ENCODE data around the gene PDCD4. TPM values are rescaled to one million over a fixed set of nuclear protein-coding genes. Genes with fewer than 3 reads are reported as not detected.

The PDCD4 gene
- total RNA-seq, 1 experiment from 2014 or later, result 32.7 TPM

DNA sequence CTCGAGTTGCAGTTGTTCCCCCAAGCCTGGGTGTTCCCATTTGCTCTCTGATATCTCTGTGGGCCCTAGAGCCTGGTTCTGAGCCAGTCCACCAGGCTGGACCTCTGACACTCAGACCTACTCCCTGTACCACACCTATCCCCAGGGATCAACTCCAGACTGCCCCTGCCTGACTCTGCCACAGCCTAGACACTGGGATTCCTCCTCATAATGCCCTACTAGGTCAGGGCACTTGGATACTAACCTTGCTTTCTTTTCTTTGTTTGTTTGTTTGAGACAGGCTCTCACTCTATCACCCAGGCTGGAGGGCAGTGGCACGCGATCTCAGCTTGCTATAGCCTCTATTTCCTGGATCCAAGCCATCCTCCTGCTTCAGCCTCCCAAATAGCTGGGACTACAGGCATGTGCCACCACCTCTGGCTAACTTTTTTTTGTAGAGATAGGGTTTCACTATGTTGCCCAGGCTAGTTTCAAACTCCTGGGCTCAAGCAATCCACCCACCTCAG is 30.8 kb upstream of the PDCD4 start:
- ChIA-PET POLR2A (no interaction called here), CTCF (interaction anchor here (0.6 kb wide), 1 partner anchor 197 kb away, joined by 3 read pairs; the partner anchor contains the start of gene RBM20)
- DNase-seq (ENCODE audit: low spot score), result no peak
- no peak overlapping the region for H3K4me3 Mint-ChIP-seq
- no peak overlapping the region for H3K27ac Mint-ChIP-seq
- peaks cover 25% of the 10 kb centered on the region for H3K4me1 Mint-ChIP-seq
- no peaks in the 10 kb centered on the region for H3K36me3 Mint-ChIP-seq
- ATAC-seq, result no peak; the same call in 1 of the 2 replicates
- H3K27me3 Mint-ChIP-seq (ENCODE audit: low read depth), result no peaks in the 10 kb centered on the region
- peaks cover 3% of the 10 kb centered on the region for H3K9me3 Mint-ChIP-seq
- no peak for TF ChIP-seq ESRRA (CRISPR knock-in tag; IDR thresholded peaks at IDR 0.05; ENCODE audit: borderline replicate concordance)

DNA sequence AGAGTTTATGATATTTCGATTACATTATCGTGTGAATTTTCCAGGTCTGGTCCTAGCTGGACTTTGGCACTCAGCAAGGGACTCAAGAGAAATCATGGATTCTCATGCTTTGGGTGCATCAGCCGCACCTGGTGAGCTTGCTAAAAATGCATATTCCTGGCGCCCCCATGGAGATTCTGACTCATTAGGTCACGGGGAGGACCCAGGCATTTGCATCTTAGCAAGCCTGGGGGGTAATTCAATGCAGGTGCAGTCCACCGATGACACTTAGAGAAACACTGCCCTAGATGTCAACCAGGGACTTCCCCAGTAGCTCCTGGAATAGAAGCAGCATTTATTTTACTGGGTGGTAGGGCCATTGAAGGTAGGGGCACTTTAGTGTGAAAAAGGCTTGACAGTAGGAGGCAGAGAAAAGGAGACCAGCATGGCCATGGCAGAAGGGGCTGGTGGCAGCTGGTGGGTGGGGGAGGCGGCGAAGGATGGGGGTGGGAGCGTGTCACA is 29.9 kb upstream of the PDCD4 start:
- H3K27ac Mint-ChIP-seq, result no peak overlapping the region

DNA sequence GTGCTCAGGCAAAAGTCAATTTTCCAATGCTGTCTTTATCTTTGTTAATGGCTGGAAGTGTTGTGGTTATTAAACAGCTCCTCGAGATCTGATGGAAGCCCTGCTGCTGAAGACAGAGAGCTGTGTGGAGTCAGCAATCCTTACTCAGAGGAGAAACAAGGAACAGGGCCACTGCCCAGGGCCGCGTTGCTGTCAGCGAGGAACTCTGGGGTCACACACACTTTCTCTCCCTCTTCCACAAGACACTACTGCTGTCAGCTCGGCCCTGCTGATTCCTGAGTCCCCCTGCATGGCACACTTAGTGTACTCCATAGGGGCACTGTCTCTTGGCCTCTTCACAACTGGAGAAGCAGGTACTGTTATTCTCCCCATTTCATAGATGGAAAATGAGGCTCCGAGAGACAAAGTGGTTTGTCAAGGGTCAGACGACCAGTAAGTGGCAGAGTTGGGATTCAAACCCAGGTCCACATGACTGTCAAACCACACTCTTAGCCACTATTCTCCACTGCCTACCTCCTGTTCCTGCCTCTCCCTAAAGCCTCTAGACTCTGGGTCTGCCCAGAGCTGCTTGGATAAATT is 29.3 kb upstream of the PDCD4 start:
- DNase-seq (ENCODE audit: low spot score) (no peak), ATAC-seq (no peak)
- H3K27me3 Mint-ChIP-seq (ENCODE audit: low read depth), result no peaks in the 10 kb centered on the region
- ChIA-PET CTCF (interaction anchor here (0.5 kb wide), 1 partner anchor 37 kb away, joined by 6 read pairs; no protein-coding TSS in a partner anchor), POLR2A (interaction anchor here (1.2 kb wide), 1 partner anchor 29 kb away, joined by 5 read pairs; the partner anchor contains the start of gene PDCD4)
- H3K4me3 Mint-ChIP-seq, result no peak overlapping the region
- H3K9me3 Mint-ChIP-seq, result peaks cover 3% of the 10 kb centered on the region
- peaks cover 24% of the 10 kb centered on the region for H3K4me1 Mint-ChIP-seq
- H3K27ac Mint-ChIP-seq, result no peak overlapping the region
- no peaks in the 10 kb centered on the region for H3K36me3 Mint-ChIP-seq
- no peak for TF ChIP-seq OVOL2 (CRISPR knock-in tag; IDR thresholded peaks at IDR 0.05; ENCODE audit: borderline replicate concordance)
- TF ChIP-seq, protein P1, sequence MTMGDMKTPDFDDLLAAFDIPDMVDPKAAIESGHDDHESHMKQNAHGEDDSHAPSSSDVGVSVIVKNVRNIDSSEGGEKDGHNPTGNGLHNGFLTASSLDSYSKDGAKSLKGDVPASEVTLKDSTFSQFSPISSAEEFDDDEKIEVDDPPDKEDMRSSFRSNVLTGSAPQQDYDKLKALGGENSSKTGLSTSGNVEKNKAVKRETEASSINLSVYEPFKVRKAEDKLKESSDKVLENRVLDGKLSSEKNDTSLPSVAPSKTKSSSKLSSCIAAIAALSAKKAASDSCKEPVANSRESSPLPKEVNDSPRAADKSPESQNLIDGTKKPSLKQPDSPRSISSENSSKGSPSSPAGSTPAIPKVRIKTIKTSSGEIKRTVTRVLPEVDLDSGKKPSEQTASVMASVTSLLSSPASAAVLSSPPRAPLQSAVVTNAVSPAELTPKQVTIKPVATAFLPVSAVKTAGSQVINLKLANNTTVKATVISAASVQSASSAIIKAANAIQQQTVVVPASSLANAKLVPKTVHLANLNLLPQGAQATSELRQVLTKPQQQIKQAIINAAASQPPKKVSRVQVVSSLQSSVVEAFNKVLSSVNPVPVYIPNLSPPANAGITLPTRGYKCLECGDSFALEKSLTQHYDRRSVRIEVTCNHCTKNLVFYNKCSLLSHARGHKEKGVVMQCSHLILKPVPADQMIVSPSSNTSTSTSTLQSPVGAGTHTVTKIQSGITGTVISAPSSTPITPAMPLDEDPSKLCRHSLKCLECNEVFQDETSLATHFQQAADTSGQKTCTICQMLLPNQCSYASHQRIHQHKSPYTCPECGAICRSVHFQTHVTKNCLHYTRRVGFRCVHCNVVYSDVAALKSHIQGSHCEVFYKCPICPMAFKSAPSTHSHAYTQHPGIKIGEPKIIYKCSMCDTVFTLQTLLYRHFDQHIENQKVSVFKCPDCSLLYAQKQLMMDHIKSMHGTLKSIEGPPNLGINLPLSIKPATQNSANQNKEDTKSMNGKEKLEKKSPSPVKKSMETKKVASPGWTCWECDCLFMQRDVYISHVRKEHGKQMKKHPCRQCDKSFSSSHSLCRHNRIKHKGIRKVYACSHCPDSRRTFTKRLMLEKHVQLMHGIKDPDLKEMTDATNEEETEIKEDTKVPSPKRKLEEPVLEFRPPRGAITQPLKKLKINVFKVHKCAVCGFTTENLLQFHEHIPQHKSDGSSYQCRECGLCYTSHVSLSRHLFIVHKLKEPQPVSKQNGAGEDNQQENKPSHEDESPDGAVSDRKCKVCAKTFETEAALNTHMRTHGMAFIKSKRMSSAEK (CRISPR knock-in tag; IDR thresholded peaks at IDR 0.05; ENCODE audit: borderline replicate concordance), result no peak
- TF ChIP-seq PRRX2 (CRISPR knock-in tag; IDR thresholded peaks at IDR 0.05), result no peak
- no peak for TF ChIP-seq MXD4 (CRISPR knock-in tag; IDR thresholded peaks at IDR 0.05; ENCODE audit: borderline replicate concordance)
- TF ChIP-seq, protein P2, sequence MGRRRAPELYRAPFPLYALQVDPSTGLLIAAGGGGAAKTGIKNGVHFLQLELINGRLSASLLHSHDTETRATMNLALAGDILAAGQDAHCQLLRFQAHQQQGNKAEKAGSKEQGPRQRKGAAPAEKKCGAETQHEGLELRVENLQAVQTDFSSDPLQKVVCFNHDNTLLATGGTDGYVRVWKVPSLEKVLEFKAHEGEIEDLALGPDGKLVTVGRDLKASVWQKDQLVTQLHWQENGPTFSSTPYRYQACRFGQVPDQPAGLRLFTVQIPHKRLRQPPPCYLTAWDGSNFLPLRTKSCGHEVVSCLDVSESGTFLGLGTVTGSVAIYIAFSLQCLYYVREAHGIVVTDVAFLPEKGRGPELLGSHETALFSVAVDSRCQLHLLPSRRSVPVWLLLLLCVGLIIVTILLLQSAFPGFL (CRISPR knock-in tag; IDR thresholded peaks at IDR 0.05; ENCODE audit: borderline replicate concordance), result no peak
- TF ChIP-seq, protein P3, sequence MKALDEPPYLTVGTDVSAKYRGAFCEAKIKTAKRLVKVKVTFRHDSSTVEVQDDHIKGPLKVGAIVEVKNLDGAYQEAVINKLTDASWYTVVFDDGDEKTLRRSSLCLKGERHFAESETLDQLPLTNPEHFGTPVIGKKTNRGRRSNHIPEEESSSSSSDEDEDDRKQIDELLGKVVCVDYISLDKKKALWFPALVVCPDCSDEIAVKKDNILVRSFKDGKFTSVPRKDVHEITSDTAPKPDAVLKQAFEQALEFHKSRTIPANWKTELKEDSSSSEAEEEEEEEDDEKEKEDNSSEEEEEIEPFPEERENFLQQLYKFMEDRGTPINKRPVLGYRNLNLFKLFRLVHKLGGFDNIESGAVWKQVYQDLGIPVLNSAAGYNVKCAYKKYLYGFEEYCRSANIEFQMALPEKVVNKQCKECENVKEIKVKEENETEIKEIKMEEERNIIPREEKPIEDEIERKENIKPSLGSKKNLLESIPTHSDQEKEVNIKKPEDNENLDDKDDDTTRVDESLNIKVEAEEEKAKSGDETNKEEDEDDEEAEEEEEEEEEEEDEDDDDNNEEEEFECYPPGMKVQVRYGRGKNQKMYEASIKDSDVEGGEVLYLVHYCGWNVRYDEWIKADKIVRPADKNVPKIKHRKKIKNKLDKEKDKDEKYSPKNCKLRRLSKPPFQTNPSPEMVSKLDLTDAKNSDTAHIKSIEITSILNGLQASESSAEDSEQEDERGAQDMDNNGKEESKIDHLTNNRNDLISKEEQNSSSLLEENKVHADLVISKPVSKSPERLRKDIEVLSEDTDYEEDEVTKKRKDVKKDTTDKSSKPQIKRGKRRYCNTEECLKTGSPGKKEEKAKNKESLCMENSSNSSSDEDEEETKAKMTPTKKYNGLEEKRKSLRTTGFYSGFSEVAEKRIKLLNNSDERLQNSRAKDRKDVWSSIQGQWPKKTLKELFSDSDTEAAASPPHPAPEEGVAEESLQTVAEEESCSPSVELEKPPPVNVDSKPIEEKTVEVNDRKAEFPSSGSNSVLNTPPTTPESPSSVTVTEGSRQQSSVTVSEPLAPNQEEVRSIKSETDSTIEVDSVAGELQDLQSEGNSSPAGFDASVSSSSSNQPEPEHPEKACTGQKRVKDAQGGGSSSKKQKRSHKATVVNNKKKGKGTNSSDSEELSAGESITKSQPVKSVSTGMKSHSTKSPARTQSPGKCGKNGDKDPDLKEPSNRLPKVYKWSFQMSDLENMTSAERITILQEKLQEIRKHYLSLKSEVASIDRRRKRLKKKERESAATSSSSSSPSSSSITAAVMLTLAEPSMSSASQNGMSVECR (CRISPR knock-in tag; IDR thresholded peaks at IDR 0.05; ENCODE audit: borderline replicate concordance), result no peak
- TF ChIP-seq, protein P4, sequence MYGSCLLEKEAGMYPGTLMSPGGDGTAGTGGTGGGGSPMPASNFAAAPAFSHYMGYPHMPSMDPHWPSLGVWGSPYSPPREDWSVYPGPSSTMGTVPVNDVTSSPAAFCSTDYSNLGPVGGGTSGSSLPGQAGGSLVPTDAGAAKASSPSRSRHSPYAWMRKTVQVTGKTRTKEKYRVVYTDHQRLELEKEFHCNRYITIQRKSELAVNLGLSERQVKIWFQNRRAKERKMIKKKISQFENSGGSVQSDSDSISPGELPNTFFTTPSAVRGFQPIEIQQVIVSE (CRISPR knock-in tag; IDR thresholded peaks at IDR 0.05; ENCODE audit: borderline replicate concordance), result no peak
- TF ChIP-seq TEAD1 (CRISPR knock-in tag; IDR thresholded peaks at IDR 0.05), result no peak
- no peak for TF ChIP-seq ZNF396 (CRISPR knock-in tag; IDR thresholded peaks at IDR 0.05; ENCODE audit: borderline replicate concordance)
- TF ChIP-seq RELA (CRISPR knock-in tag; IDR thresholded peaks at IDR 0.05; ENCODE audit: borderline replicate concordance), result no peak
- TF ChIP-seq, protein P5, sequence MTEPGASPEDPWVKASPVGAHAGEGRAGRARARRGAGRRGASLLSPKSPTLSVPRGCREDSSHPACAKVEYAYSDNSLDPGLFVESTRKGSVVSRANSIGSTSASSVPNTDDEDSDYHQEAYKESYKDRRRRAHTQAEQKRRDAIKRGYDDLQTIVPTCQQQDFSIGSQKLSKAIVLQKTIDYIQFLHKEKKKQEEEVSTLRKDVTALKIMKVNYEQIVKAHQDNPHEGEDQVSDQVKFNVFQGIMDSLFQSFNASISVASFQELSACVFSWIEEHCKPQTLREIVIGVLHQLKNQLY (CRISPR knock-in tag; IDR thresholded peaks at IDR 0.05), result no peak
- no peak for TF ChIP-seq CBFB (CRISPR knock-in tag; IDR thresholded peaks at IDR 0.05; ENCODE audit: low read depth)
- TF ChIP-seq, protein P6, sequence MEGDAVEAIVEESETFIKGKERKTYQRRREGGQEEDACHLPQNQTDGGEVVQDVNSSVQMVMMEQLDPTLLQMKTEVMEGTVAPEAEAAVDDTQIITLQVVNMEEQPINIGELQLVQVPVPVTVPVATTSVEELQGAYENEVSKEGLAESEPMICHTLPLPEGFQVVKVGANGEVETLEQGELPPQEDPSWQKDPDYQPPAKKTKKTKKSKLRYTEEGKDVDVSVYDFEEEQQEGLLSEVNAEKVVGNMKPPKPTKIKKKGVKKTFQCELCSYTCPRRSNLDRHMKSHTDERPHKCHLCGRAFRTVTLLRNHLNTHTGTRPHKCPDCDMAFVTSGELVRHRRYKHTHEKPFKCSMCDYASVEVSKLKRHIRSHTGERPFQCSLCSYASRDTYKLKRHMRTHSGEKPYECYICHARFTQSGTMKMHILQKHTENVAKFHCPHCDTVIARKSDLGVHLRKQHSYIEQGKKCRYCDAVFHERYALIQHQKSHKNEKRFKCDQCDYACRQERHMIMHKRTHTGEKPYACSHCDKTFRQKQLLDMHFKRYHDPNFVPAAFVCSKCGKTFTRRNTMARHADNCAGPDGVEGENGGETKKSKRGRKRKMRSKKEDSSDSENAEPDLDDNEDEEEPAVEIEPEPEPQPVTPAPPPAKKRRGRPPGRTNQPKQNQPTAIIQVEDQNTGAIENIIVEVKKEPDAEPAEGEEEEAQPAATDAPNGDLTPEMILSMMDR (IDR thresholded peaks at IDR 0.05), result no peak

More for the DNA sequence above, 29.9 kb upstream of the PDCD4 start:
- Mint-ChIP-seq H3K4me1 (peaks cover 21% of the 10 kb centered on the region), H3K27me3 (ENCODE audit: low read depth) (no peaks in the 10 kb centered on the region), H3K9me3 (peaks cover 3% of the 10 kb centered on the region), H3K4me3 (no peak overlapping the region), H3K36me3 (no peaks in the 10 kb centered on the region)
- no peak for TF ChIP-seq PRRX2 (CRISPR knock-in tag; IDR thresholded peaks at IDR 0.05)
- no peak for TF ChIP-seq EMX1 (CRISPR knock-in tag; IDR thresholded peaks at IDR 0.05)
- CTCF ChIA-PET, result interaction anchor here (0.6 kb wide), 1 partner anchor 198 kb away, joined by 3 read pairs; the partner anchor contains the start of gene RBM20
- no peak for ATAC-seq
- DNase-seq (ENCODE audit: low spot score), result no peak
- POLR2A ChIA-PET, result no interaction called here

Measured in WTC11 (cell line).